ENCODE measurements around the gene ELL. TPM values are rescaled to one million over a fixed set of nuclear protein-coding genes. Genes with fewer than 3 reads are reported as not detected.

Gene ELL
- polyA plus RNA-seq, 1 of the 3 experiments (the other 2 are of a cell fraction), result 7.4 TPM

GRCh38 chr19:18533058-18533457, 11.2 kb upstream of the ELL start:
- Histone ChIP-seq H3K4me1 (ENCODE audit: control insufficient read depth in 1 of 2, insufficient read depth in 2 of 2, low read depth in 1 of 2, low read length in 1 of 2) (no peaks in the 10 kb centered on the region), H3K9me3 (no peaks in the 10 kb centered on the region), H3K27ac (ENCODE audit: low read depth in 2 of 2, low read length in 1 of 2) (no peak overlapping the region), H3K4me2 (no peak overlapping the region), H4K20me1 (ENCODE audit: insufficient read depth) (no peaks in the 10 kb centered on the region), H3K9ac (no peak overlapping the region), H3K27me3 (ENCODE audit: insufficient read depth) (no peaks in the 10 kb centered on the region), H3K79me2 (ENCODE audit: insufficient read depth) (no peaks in the 10 kb centered on the region), H2AFZ (ENCODE audit: low read depth) (no peak overlapping the region), H3K9me2 (no peaks in the 10 kb centered on the region), H3K4me3 (ENCODE audit: low read depth in 2 of 2, low read length in 1 of 2) (no peak overlapping the region), H3K36me3 (replicated peaks in 1 of 2; ENCODE audit: control insufficient read depth in 1 of 2, insufficient read depth in 2 of 2, low read length in 1 of 2) (peaks cover 4 to 26% of the 10 kb centered on the region in 2 experiments), H3F3A (replicated peaks; ENCODE audit: insufficient read depth) (no peaks in the 10 kb centered on the region)
- TF ChIP-seq TAF1 (IDR thresholded peaks at IDR 0.05; ENCODE audit: borderline replicate concordance, low read depth, low read length) (no peak), EZH2phosphoT487 (IDR thresholded peaks at IDR 0.05; ENCODE audit: borderline replicate concordance, low read depth) (no peak), FOXM1 (IDR thresholded peaks at IDR 0.05; ENCODE audit: low read depth) (no peak), NFIC (IDR thresholded peaks at IDR 0.05; ENCODE audit: borderline replicate concordance) (no peak), TEAD4 (IDR thresholded peaks at IDR 0.05; ENCODE audit: borderline replicate concordance, insufficient read depth) (no peak), REST (IDR thresholded peaks at IDR 0.05; ENCODE audit: low read depth, low read length) (no peak), CTCF (IDR thresholded peaks at IDR 0.05) (no peak), SMC3 (IDR thresholded peaks at IDR 0.05; ENCODE audit: low read depth, low read length) (no peak), RAD21 (IDR thresholded peaks at IDR 0.05; ENCODE audit: low read length) (no peak), TCF12 (IDR thresholded peaks at IDR 0.05) (no peak), RFX5 (IDR thresholded peaks at IDR 0.05; ENCODE audit: low read length) (no peak), ZBTB33 (IDR thresholded peaks at IDR 0.05; ENCODE audit: borderline replicate concordance, low read depth) (no peak), SIN3A (IDR thresholded peaks at IDR 0.05; ENCODE audit: borderline replicate concordance, low read depth, low read length) (no peak)
- no CpG with 5 or more reads among the region's 4 CpGs for WGBS (ENCODE audit: low lambda C conversion rate)
- ChIA-PET POLR2A (no interaction called here), CTCF (interaction anchor here (0.6 to 1.9 kb wide), 4 partner anchors 9 to 233 kb away, joined by 3 to 6 read pairs (median 4); no protein-coding TSS in a partner anchor)
- DNase-seq, result peak; percentile 7
